Measurements from ENCODE around the gene ZNF813. TPM values are rescaled to one million over a fixed set of nuclear protein-coding genes. Genes with fewer than 3 reads are reported as not detected.

Gene ZNF813
- polyA plus RNA-seq, 1 donor from 2014 or later: 1.9 TPM

DNA sequence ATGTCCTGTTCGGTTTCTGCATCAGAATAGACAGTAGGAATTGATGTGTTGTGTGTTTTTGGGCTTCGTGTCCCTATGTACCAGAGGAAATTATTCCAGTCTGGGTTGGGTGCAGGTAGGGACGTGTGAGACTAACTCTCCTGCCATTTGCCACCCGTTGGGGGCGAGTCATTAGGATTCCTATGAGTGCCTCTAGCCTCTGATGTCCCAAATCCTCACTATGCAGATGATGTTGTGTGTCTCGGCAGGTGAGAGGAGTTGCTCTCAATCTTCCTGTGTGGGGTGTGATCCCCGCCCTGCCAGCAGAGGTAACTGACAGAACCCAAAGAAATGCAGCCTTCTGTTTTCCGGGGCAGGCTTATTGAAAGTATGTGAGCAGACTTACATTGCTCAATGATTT is 39.2 kb downstream of the ZNF813 start:
- TF ChIP-seq, protein P1, sequence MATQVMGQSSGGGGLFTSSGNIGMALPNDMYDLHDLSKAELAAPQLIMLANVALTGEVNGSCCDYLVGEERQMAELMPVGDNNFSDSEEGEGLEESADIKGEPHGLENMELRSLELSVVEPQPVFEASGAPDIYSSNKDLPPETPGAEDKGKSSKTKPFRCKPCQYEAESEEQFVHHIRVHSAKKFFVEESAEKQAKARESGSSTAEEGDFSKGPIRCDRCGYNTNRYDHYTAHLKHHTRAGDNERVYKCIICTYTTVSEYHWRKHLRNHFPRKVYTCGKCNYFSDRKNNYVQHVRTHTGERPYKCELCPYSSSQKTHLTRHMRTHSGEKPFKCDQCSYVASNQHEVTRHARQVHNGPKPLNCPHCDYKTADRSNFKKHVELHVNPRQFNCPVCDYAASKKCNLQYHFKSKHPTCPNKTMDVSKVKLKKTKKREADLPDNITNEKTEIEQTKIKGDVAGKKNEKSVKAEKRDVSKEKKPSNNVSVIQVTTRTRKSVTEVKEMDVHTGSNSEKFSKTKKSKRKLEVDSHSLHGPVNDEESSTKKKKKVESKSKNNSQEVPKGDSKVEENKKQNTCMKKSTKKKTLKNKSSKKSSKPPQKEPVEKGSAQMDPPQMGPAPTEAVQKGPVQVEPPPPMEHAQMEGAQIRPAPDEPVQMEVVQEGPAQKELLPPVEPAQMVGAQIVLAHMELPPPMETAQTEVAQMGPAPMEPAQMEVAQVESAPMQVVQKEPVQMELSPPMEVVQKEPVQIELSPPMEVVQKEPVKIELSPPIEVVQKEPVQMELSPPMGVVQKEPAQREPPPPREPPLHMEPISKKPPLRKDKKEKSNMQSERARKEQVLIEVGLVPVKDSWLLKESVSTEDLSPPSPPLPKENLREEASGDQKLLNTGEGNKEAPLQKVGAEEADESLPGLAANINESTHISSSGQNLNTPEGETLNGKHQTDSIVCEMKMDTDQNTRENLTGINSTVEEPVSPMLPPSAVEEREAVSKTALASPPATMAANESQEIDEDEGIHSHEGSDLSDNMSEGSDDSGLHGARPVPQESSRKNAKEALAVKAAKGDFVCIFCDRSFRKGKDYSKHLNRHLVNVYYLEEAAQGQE (IDR thresholded peaks at IDR 0.05; ENCODE audit: borderline replicate concordance): no peak
- no peak for TF ChIP-seq RAD21 (conservative IDR thresholded peaks at IDR 0.05)
- Histone ChIP-seq H3K4me2 (ENCODE audit: low read length) (no peak overlapping the region), H3K9me3 (ENCODE audit: low read length) (no peaks in the 10 kb centered on the region), H3K27me3 (ENCODE audit: insufficient read depth, low read depth, low read length) (no peaks in the 10 kb centered on the region), H3K36me3 (ENCODE audit: insufficient read depth, low read length) (no peaks in the 10 kb centered on the region), H3K4me3 (ENCODE audit: low read length) (no peak overlapping the region), H3K9me2 (ENCODE audit: insufficient read depth, low read length) (no peaks in the 10 kb centered on the region), H3F3A (ENCODE audit: insufficient read depth, low read length, poor library complexity, severe bottlenecking) (no peaks in the 10 kb centered on the region), H4K20me1 (ENCODE audit: insufficient read depth) (no peaks in the 10 kb centered on the region), H2AFZ (ENCODE audit: low read depth, low read length) (no peak overlapping the region), H3K9ac (ENCODE audit: low read length) (no peak overlapping the region), H3K79me2 (replicated peaks; ENCODE audit: insufficient read depth, low read length) (no peaks in the 10 kb centered on the region), H3K27ac (ENCODE audit: low read length) (no peak overlapping the region)

DNA sequence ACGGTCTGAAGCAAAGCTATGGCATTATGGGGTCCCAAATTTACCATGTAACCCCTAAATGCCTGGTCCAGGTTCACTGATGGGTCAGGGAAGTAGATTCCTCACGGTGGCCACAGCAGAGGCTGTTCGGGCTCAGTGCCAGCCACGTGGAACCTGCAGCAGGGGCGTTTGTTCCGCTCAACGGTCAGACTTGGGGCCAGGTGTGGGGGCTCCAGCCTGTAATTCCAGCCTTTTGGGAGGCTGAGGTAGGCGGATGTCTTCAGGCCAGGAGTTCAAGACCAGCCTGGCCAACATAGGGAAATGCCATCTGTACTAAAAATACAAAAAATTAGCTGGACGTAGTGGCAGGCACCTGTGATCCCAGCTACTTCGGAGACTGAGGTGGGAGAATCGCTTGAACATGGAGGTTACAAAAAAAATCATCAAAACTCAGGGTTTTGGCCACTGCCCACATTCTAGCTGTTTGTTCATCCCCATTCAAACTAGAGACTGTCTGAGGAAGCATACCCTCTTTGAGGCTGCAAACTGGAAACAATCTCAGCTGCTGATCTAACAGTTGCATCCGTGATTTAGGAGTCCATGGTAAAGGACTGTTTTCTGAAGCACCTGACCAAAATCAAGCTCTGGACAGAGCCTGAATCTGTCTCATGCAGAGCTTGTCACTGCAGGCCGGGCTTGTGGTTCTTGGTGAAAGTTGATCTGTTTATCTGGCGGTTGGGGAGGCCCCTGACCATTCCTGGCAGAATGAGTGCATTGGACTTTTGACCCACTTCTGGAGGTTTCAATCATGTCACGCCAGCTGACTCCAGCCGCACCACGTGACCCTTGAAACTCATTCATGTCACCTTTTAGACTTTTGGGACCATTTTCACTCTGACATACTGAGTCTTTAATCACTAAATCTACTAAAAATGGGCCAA is 40.2 kb downstream of the ZNF813 start:
- Histone ChIP-seq H3K4me2 (ENCODE audit: low read length) (no peak overlapping the region), H3K9me2 (ENCODE audit: insufficient read depth, low read length) (no peaks in the 10 kb centered on the region), H3F3A (ENCODE audit: insufficient read depth, low read length, poor library complexity, severe bottlenecking) (no peaks in the 10 kb centered on the region), H3K9me3 (ENCODE audit: low read length) (no peaks in the 10 kb centered on the region), H3K4me3 (ENCODE audit: low read length) (no peak overlapping the region), H3K36me3 (ENCODE audit: insufficient read depth, low read length) (no peaks in the 10 kb centered on the region), H3K79me2 (replicated peaks; ENCODE audit: insufficient read depth, low read length) (no peaks in the 10 kb centered on the region), H3K27ac (ENCODE audit: low read length) (no peak overlapping the region), H2AFZ (ENCODE audit: low read depth, low read length) (no peak overlapping the region), H4K20me1 (ENCODE audit: insufficient read depth) (no peaks in the 10 kb centered on the region), H3K9ac (ENCODE audit: low read length) (no peak overlapping the region), H3K27me3 (ENCODE audit: insufficient read depth, low read depth, low read length) (no peaks in the 10 kb centered on the region)
- TF ChIP-seq, protein P2, sequence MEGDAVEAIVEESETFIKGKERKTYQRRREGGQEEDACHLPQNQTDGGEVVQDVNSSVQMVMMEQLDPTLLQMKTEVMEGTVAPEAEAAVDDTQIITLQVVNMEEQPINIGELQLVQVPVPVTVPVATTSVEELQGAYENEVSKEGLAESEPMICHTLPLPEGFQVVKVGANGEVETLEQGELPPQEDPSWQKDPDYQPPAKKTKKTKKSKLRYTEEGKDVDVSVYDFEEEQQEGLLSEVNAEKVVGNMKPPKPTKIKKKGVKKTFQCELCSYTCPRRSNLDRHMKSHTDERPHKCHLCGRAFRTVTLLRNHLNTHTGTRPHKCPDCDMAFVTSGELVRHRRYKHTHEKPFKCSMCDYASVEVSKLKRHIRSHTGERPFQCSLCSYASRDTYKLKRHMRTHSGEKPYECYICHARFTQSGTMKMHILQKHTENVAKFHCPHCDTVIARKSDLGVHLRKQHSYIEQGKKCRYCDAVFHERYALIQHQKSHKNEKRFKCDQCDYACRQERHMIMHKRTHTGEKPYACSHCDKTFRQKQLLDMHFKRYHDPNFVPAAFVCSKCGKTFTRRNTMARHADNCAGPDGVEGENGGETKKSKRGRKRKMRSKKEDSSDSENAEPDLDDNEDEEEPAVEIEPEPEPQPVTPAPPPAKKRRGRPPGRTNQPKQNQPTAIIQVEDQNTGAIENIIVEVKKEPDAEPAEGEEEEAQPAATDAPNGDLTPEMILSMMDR (IDR thresholded peaks at IDR 0.05; ENCODE audit: poor library complexity, severe bottlenecking): no peak
- no peak for TF ChIP-seq EP300 (conservative IDR thresholded peaks at IDR 0.05; ENCODE audit: poor library complexity, severe bottlenecking)
- TF ChIP-seq RAD21 (conservative IDR thresholded peaks at IDR 0.05): no peak
- no peak for TF ChIP-seq POLR2AphosphoS5 (IDR thresholded peaks at IDR 0.05)
- no peak for TF ChIP-seq MXI1 (conservative IDR thresholded peaks at IDR 0.05; ENCODE audit: poor library complexity, severe bottlenecking)
- TF ChIP-seq, protein P1 (IDR thresholded peaks at IDR 0.05; ENCODE audit: borderline replicate concordance): no peak
- TF ChIP-seq TAF1 (IDR thresholded peaks at IDR 0.05; ENCODE audit: low read depth): no peak
- no peak for TF ChIP-seq EZH2 (IDR thresholded peaks at IDR 0.05; ENCODE audit: borderline replicate concordance, insufficient read depth, low read length, poor library complexity, severe bottlenecking)
- TF ChIP-seq SMC3 (conservative IDR thresholded peaks at IDR 0.05; ENCODE audit: poor library complexity): no peak
